Thoracic aorta (tissue), 2 donors: ENCODE measurements around the gene PHF13. TPM values are rescaled to one million over a fixed set of nuclear protein-coding genes. Genes with fewer than 3 reads are reported as not detected.
"Not testable (repeated sequence)": the region's sequence is repeated elsewhere in the genome, so short reads cannot be mapped to it uniquely, and the experiment has no call there.

Source experiments
- ATAC-seq: fragments of 150-250 bp; one replicate; pipeline ENCODE4 v1.8.0; 2017; ENCODE audit warnings: low read depth; ENCODE audit not compliant: insufficient number of reproducible peaks, low FRiP score
- DNase-seq: peaks from one replicate; pipeline ENCODE4 v3.0.0-alpha.2; 2020; ENCODE audit warnings: low spot score
- H3K27ac ChIP-seq, 2 donors: fragments of 200-600 bp; sonication (generic); 1 replicate in 1 of 2; 2 replicates in 1 of 2; pipeline ENCODE4 v1.5.1; 2016; ENCODE audit warnings: mild to moderate bottlenecking in 2 of 2, moderate library complexity in 2 of 2
- H3K27me3 ChIP-seq: fragments of 200-600 bp; sonication (generic); replicated peaks from 2 replicates; pipeline ENCODE4 v1.6.0; 2016; ENCODE audit warnings: mild to moderate bottlenecking; ENCODE audit not compliant: insufficient read depth
- H3K36me3 ChIP-seq: fragments of 200-600 bp; sonication (generic); one replicate; pipeline ENCODE4 v1.5.1; 2016
- H3K4me1 ChIP-seq, 2 donors: fragments of 200-600 bp; sonication (generic); 1 replicate in 1 of 2; 2 replicates in 1 of 2; pipeline versions ENCODE4 v1.5.1 to v1.6.0; 2016; ENCODE audit warnings: low read depth in 2 of 2, mild to moderate bottlenecking in 1 of 2; ENCODE audit not compliant: control insufficient read depth in 1 of 2
- H3K4me3 ChIP-seq: fragments of 200-600 bp; sonication (generic); 2 replicates; pipeline ENCODE4 v1.5.1; 2016; ENCODE audit warnings: mild to moderate bottlenecking
- H3K9me3 ChIP-seq: fragments of 200-600 bp; sonication (generic); 2 replicates; pipeline ENCODE4 v1.5.1; 2016
- total RNA-seq, 2 donors: library from RNA; depleted of rRNA; stranded (reverse); fragments of >200 nt; gene quantifications; one replicate each; pipeline versions ENCODE4 v1.1.0 to v1.2.3, GENCODE V29; 2016
- TF ChIP-seq, protein P1 (sequence below): fragments of 200-600 bp; sonication (generic); IDR thresholded peaks from one replicate; pipeline ENCODE4 v1.5.1; 2019; ENCODE audit warnings: antibody characterized with exemption

The PHF13 gene
- total RNA-seq, 2 donors from 2014 or later = 14.6 to 17.7 TPM

DNA sequence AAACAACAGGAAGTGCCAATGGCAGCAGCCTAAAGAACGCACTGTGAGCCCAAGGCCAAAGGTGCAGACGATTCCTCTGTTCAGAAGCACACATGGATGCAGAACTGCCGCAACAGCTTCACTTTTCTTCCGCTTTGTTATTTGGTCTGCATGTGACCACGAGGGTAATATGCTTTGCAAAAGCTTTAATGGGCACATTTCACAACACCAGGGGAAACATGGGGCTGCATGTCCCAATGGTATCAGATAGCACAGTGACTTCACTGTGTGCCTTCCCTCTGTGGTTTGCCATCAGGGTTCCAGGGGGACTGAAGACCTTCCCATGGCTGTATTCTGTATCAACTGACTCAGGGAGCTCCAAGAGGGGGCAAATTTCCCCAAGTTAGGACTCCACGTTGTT is 39.5 kb downstream of the PHF13 start:
- TF ChIP-seq, protein P1, sequence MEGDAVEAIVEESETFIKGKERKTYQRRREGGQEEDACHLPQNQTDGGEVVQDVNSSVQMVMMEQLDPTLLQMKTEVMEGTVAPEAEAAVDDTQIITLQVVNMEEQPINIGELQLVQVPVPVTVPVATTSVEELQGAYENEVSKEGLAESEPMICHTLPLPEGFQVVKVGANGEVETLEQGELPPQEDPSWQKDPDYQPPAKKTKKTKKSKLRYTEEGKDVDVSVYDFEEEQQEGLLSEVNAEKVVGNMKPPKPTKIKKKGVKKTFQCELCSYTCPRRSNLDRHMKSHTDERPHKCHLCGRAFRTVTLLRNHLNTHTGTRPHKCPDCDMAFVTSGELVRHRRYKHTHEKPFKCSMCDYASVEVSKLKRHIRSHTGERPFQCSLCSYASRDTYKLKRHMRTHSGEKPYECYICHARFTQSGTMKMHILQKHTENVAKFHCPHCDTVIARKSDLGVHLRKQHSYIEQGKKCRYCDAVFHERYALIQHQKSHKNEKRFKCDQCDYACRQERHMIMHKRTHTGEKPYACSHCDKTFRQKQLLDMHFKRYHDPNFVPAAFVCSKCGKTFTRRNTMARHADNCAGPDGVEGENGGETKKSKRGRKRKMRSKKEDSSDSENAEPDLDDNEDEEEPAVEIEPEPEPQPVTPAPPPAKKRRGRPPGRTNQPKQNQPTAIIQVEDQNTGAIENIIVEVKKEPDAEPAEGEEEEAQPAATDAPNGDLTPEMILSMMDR = no peak
- Histone ChIP-seq H3K9me3 (no peaks in the 10 kb centered on the region), H3K4me1 (no peaks in the 10 kb centered on the region), H3K4me3 (no peak overlapping the region), H3K27me3 (no peaks in the 10 kb centered on the region), H3K36me3 (peaks cover 19% of the 10 kb centered on the region), H3K27ac (no peak overlapping the region)
- DNase-seq (no peak), ATAC-seq (no peak)

GRCh38 chr1:6653436-6654290 is 40.1 kb downstream of the PHF13 start:
- DNase-seq (no peak), ATAC-seq (no peak)
- no peaks in the 10 kb centered on the region for H3K9me3 ChIP-seq
- peaks cover 19% of the 10 kb centered on the region for H3K36me3 ChIP-seq
- H3K27ac ChIP-seq = no peak overlapping the region
- H3K4me1 ChIP-seq = no peaks in the 10 kb centered on the region
- no peak overlapping the region for H3K4me3 ChIP-seq
- no peaks in the 10 kb centered on the region for H3K27me3 ChIP-seq
- TF ChIP-seq, protein P1 = no peak

GRCh38 chr1:6657138-6657537 is 43.6 kb downstream of the PHF13 start:
- TF ChIP-seq, protein P1 = no peak
- DNase-seq (no peak), ATAC-seq (no peak)
- peaks cover 18% of the 10 kb centered on the region for H3K36me3 ChIP-seq
- no peak overlapping the region for H3K27ac ChIP-seq
- no peak overlapping the region for H3K4me3 ChIP-seq
- no peaks in the 10 kb centered on the region for H3K27me3 ChIP-seq
- H3K9me3 ChIP-seq = no peaks in the 10 kb centered on the region
- no peaks in the 10 kb centered on the region for H3K4me1 ChIP-seq

DNA sequence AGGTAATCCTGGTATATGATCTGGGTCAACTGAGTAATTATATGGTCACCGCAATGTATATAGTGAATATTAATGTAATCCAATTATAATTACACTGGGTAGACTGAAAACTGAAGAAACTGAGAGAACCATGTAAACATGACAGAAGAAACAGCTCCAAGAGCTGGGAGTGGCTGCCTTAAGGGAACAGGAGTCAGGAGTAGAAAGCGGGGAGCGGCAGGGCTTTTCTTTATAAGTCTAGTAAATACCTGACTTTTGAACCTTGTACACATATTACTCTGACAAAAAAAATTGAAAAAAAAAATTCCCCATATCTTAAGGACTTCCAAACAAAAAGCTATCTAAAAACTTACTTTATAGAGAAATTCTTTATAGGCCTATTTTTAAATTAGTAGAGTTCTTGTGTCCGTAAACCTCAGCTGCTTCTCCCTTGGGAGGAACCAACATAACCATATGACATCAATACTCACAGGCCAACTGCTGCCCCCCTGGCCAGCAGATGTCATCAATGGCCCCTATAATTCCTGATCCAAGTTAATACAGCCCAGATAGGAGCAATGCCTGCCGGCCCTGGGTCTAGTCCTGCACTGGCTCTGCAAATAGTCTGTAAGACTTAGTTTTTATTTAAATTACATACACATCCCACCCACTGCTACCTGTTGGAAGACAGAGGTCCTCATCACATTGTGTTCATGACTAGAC is 45.0 kb downstream of the PHF13 start:
- Histone ChIP-seq H3K4me3 (no peak overlapping the region), H3K4me1 (no peaks in the 10 kb centered on the region), H3K36me3 (peaks cover 6% of the 10 kb centered on the region), H3K27me3 (no peaks in the 10 kb centered on the region), H3K27ac (no peak overlapping the region), H3K9me3 (no peaks in the 10 kb centered on the region)
- DNase-seq (no peak), ATAC-seq (no peak)
- TF ChIP-seq, protein P1 = no peak

GRCh38 chr1:6660415-6661049 is 47.0 kb downstream of the PHF13 start:
- DNase-seq = no peak
- H3K36me3 ChIP-seq = peaks cover 2% of the 10 kb centered on the region
- H3K27me3 ChIP-seq = no peaks in the 10 kb centered on the region
- H3K4me1 ChIP-seq = no peaks in the 10 kb centered on the region
- TF ChIP-seq, protein P1 = no peak
- H3K27ac ChIP-seq = no peak overlapping the region
- H3K4me3 ChIP-seq = no peak overlapping the region
- ATAC-seq = no peak
- H3K9me3 ChIP-seq = no peaks in the 10 kb centered on the region

DNA sequence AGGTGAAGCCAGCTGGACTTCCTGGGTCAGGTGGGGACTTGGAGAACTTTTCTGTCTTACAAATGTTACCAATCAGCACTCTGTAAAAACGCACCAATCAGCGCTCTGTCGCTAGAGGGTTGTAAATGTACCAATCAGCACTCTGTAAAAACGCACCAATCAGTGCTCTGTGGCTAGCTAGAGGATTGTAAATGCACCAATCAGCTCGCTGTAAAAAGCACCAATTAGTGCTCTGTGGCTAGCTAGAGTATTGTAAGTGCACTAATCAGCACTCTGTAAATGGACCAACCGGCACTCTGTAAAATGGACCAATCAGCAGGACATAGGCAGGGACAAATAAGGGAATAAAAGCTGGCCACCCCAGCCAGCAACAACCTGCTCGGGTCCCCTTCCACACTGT is 48.9 kb downstream of the PHF13 start:
- H3K27ac ChIP-seq, H3K4me1 ChIP-seq, DNase-seq, H3K9me3 ChIP-seq, H3K4me3 ChIP-seq, ATAC-seq, H3K27me3 ChIP-seq, H3K36me3 ChIP-seq: not testable (repeated sequence)
